Left colon (tissue), 2 donors: ENCODE measurements around the gene MKKS. TPM values are rescaled to one million over a fixed set of nuclear protein-coding genes. Genes with fewer than 3 reads are reported as not detected.
"Not testable (repeated sequence)": the region's sequence is repeated elsewhere in the genome, so short reads cannot be mapped to it uniquely, and the experiment has no call there.

Experiments
- ATAC-seq: fragments of 200-7000 bp; cut with Tn5 transposase; one replicate; pipeline ENCODE4 v1.9.1; 2020; ENCODE audit warnings: mild to moderate bottlenecking, moderate library complexity
- DNase-seq, 2 donors: peaks; one replicate each; pipeline ENCODE4 v3.0.0-alpha.2; 2020
- intact Hi-C, 2 donors: fragments of 100-400 bp; cut with DNase I in 1 of 2; cut with micrococcal nuclease in 1 of 2; formaldehyde crosslinking; loops; one replicate each; pipeline versions ENCODE4 v1.11.2 to v1.14.0; 2022; cut with DNase I, micrococcal nuclease
- total RNA-seq, 2 donors: library from RNA; stranded (reverse); fragmentation: NEBNext Ultra II Directional; extraction: Animal tissue kit (Norgen Biotek cat#: 25700); gene quantifications; one replicate each; pipeline ENCODE4 v1.2.1, GENCODE V29; 2021
- donor health status: DM: no; HTN: no; CAD: no.
- donor health status: DM: yes; HTN: yes; CAD: no.

Gene MKKS
- total RNA-seq, 2 donors from 2014 or later = 26.4 to 26.7 TPM

GRCh38 chr20:10428008-10428407, 6.0 kb downstream of the MKKS start:
- DNase-seq = no peak
- intact Hi-C loops = loop anchor here in 1 of 2 donors (5.0 kb wide), 1 partner anchor 451 kb away; no protein-coding TSS in a partner anchor

GRCh38 chr20:10427060-10427692, 6.8 kb downstream of the MKKS start:
- ATAC-seq (no peak), DNase-seq (peak in 1 of 2 donors; percentile 71)
- intact Hi-C loops = loop anchor here in 1 of 2 donors (5.0 kb wide), 1 partner anchor 450 kb away; no protein-coding TSS in a partner anchor

More at GRCh38 chr20:10428008-10428407, 6.0 kb downstream of the MKKS start:
- ATAC-seq = no peak

GRCh38 chr20:10423735-10424134, 10.3 kb downstream of the MKKS start:
- ATAC-seq (no peak), DNase-seq (no peak)
- intact Hi-C loops = no loop called here

GRCh38 chr20:10419550-10420133, 14.4 kb downstream of the MKKS start:
- ATAC-seq = no peak
- no peak for DNase-seq
- intact Hi-C loops = no loop called here

- ATAC-seq, DNase-seq, intact Hi-C loops: not testable (repeated sequence)
Observed at GRCh38 chr20:10417218-10417617, 16.8 kb downstream of the MKKS start.

- intact Hi-C loops = no loop called here
- peak; percentile 40 for ATAC-seq
- no peak for DNase-seq
Observed at GRCh38 chr20:10415013-10415650, 18.9 kb downstream of the MKKS start.

- ATAC-seq (no peak), DNase-seq (no peak)
- intact Hi-C loops = no loop called here
Observed at GRCh38 chr20:10412591-10413408, 21.2 kb downstream of the MKKS start.

- DNase-seq (no peak), ATAC-seq (no peak)
- intact Hi-C loops = no loop called here
Observed at GRCh38 chr20:10411673-10412072, 22.3 kb downstream of the MKKS start.

- DNase-seq (no peak), ATAC-seq (no peak)
- intact Hi-C loops = no loop called here
Observed at GRCh38 chr20:10408108-10408813, 25.8 kb downstream of the MKKS start.

GRCh38 chr20:10404959-10405530, 29.0 kb downstream of the MKKS start:
- DNase-seq (no peak), ATAC-seq (no peak)
- intact Hi-C loops = no loop called here

- no peak for ATAC-seq
Observed at GRCh38 chr20:10404023-10404628, 29.9 kb downstream of the MKKS start.

GRCh38 chr20:10402938-10403608, 30.9 kb downstream of the MKKS start:
- ATAC-seq (no peak), DNase-seq (no peak)
- intact Hi-C loops = no loop called here

More at GRCh38 chr20:10404023-10404628, 29.9 kb downstream of the MKKS start:
- no peak for DNase-seq
- intact Hi-C loops = no loop called here

- ATAC-seq (no peak), DNase-seq (no peak)
- intact Hi-C loops = no loop called here
Observed at GRCh38 chr20:10398834-10399369, 35.1 kb downstream of the MKKS start.

GRCh38 chr20:10394752-10395151, 39.3 kb downstream of the MKKS start:
- DNase-seq, ATAC-seq, intact Hi-C loops: not testable (repeated sequence)

- DNase-seq (no peak), ATAC-seq (no peak)
- intact Hi-C loops = no loop called here
Observed at GRCh38 chr20:10390709-10391108, 43.3 kb downstream of the MKKS start.

GRCh38 chr20:10388597-10388996, 45.4 kb downstream of the MKKS start:
- ATAC-seq = no peak
- intact Hi-C loops = no loop called here
- no peak for DNase-seq

- no peak for DNase-seq
- intact Hi-C loops = no loop called here
- no peak for ATAC-seq
Observed at GRCh38 chr20:10387686-10388085, 46.3 kb downstream of the MKKS start.
